OCI-LY1 (cell line): Measurements from ENCODE around the gene PRKCZ.

Source experiments
- EZH2 ChIP-seq: fragments of 200-600 bp; sonication (generic), shearing (Covaris generic); IDR thresholded peaks from 2 replicates; pipeline ENCODE4 v1.8.0; 2017; ENCODE audit warnings: borderline replicate concordance, mixed run types, mild to moderate bottlenecking, antibody characterized with exemption, low read length, moderate library complexity, mixed read lengths
- TF ChIP-seq, protein P1 (sequence below): fragments of 200-600 bp; sonication (generic), shearing (Covaris generic); IDR thresholded peaks from 2 replicates; pipeline ENCODE4 v1.5.1; 2017; ENCODE audit warnings: mild to moderate bottlenecking, antibody characterized with exemption, low read length, moderate library complexity, mixed read lengths

DNA sequence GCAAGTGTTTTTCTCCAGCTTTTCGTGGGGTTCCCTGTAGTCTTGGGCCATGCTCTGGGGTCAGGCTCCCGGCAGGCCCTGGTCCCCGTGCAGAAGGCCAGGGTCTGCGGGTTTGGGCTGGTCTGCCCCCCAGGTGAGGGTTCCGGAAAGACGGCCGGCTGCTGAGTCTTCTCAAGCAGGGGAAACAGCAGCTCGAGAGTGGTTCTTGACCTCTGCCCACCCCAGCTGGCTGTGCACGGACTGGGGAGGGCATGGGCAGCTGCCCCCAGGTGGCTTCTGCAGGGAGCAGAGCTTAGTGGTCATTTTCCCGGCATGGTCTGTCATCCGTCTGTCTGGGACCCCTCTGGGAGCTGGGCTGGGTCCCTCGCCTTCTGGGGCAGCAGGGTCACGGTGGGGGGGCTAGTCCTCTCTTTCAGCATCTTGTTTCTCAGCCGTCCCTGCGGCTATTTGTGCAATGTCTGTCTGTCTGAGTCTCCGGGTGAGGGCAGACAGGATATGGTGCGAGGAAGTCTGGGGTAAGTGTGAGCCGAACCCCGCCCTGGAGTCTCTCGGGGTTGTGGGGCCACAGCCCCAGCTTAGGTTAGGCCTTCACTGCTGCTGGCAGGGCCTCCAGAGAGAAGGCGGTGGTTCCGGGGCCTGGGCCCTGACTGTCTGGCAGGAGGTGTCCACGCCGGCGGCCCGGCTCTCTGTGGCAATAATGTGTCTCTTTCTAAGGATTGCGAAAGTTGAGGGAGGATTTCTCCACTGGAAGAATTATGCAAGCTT lies 184.0 kb downstream of the PRKCZ start:
- no peak for TF ChIP-seq EZH2
- TF ChIP-seq, protein P1, sequence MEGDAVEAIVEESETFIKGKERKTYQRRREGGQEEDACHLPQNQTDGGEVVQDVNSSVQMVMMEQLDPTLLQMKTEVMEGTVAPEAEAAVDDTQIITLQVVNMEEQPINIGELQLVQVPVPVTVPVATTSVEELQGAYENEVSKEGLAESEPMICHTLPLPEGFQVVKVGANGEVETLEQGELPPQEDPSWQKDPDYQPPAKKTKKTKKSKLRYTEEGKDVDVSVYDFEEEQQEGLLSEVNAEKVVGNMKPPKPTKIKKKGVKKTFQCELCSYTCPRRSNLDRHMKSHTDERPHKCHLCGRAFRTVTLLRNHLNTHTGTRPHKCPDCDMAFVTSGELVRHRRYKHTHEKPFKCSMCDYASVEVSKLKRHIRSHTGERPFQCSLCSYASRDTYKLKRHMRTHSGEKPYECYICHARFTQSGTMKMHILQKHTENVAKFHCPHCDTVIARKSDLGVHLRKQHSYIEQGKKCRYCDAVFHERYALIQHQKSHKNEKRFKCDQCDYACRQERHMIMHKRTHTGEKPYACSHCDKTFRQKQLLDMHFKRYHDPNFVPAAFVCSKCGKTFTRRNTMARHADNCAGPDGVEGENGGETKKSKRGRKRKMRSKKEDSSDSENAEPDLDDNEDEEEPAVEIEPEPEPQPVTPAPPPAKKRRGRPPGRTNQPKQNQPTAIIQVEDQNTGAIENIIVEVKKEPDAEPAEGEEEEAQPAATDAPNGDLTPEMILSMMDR: no peak
